Natural killer cell (primary cell): ENCODE data around the gene ADSS1. TPM values are rescaled to one million over a fixed set of nuclear protein-coding genes. Genes with fewer than 3 reads are reported as not detected.

Source experiments
- ATAC-seq, 3 donors: fragments of 150-1000 bp in 2 of 3; fragments of 200-7000 bp in 1 of 3; cut with Tn5 transposase; 1 replicate in 1 of 3; 2 replicates in 2 of 3; pipeline ENCODE4 v1.10.0; 2021; ENCODE audit warnings: mild to moderate bottlenecking in 2 of 3, moderate library complexity in 2 of 3
- DNase-seq, 2 donors: peaks; one replicate each; pipeline versions ENCODE4 v3.0.0 to v3.0.0-alpha.2; 2013 to 2021; ENCODE audit warnings: mixed read lengths in 1 of 2
- H3K27ac ChIP-seq: one replicate; pipeline ENCODE4 v1.5.1; 2013; ENCODE audit warnings: mild to moderate bottlenecking, low read length
- H3K27me3 ChIP-seq: one replicate; pipeline ENCODE4 v1.6.1; 2013; ENCODE audit warnings: low read length; ENCODE audit not compliant: control insufficient read depth, insufficient read depth
- H3K36me3 ChIP-seq: one replicate; pipeline ENCODE4 v1.6.1; 2013; ENCODE audit warnings: low read length; ENCODE audit not compliant: control insufficient read depth, insufficient read depth
- H3K4me1 ChIP-seq: one replicate; pipeline ENCODE4 v1.6.1; 2013; ENCODE audit warnings: low read length; ENCODE audit not compliant: control insufficient read depth, insufficient read depth
- H3K4me3 ChIP-seq: one replicate; pipeline ENCODE4 v1.5.1; 2013; ENCODE audit warnings: low read length
- H3K9me3 ChIP-seq: one replicate; pipeline ENCODE4 v1.6.1; 2013; ENCODE audit warnings: low read length; ENCODE audit not compliant: control insufficient read depth, insufficient read depth
- H3K27ac Mint-ChIP-seq, 2 donors: one replicate each; pipeline ENCODE4 v1.8.0; 2022; ENCODE audit warnings: mild to moderate bottlenecking in 2 of 2, mixed read lengths in 2 of 2, moderate library complexity in 1 of 2
- H3K27me3 Mint-ChIP-seq, 2 donors: one replicate each; pipeline ENCODE4 v1.8.0; 2022; ENCODE audit warnings: low read depth in 2 of 2, mixed read lengths in 2 of 2
- H3K36me3 Mint-ChIP-seq: one replicate; pipeline ENCODE4 v1.8.0; 2022; ENCODE audit warnings: mixed read lengths
- H3K4me1 Mint-ChIP-seq, 2 donors: one replicate each; pipeline ENCODE4 v1.8.0; 2022; ENCODE audit warnings: mixed read lengths in 2 of 2
- H3K4me3 Mint-ChIP-seq: one replicate; pipeline ENCODE4 v1.8.0; 2022; ENCODE audit warnings: mild to moderate bottlenecking, moderate library complexity, mixed read lengths
- H3K9me3 Mint-ChIP-seq, 2 donors: one replicate each; pipeline ENCODE4 v1.8.0; 2022; ENCODE audit warnings: mixed read lengths in 2 of 2
- WGBS: methylation state at CpG from one replicate; pipeline ENCODE4 v1.1.7; 2013; ENCODE audit warnings: missing lambda C conversion rate; ENCODE audit not compliant: insufficient coverage; 5-methylcytosine and 5-hydroxymethylcytosine counted together
- intact Hi-C: fragments of 100-400 bp; cut with micrococcal nuclease; formaldehyde crosslinking; loops from one replicate; pipeline ENCODE4 v1.14.2; 2022
- total RNA-seq, 4 donors: library from RNA; stranded (reverse); fragments of 120-200 nt in 1 of 4; gene quantifications; one replicate each; pipeline versions ENCODE4 v1.2.3 to v1.2.4, GENCODE V29; 2013 to 2022
- TF ChIP-seq, protein P1 (sequence below): fragments of 200-600 bp; IDR thresholded peaks from one replicate; pipeline ENCODE4 v1.8.0; 2022; ENCODE audit warnings: antibody characterized with exemption

Gene ADSS1
- total RNA-seq, 3 donors from 2014 or later (not counting 1 experiment from before 2014, with no cell fraction given) = 2.1 to 2.7 (median 2.5) TPM

- no peaks in the 10 kb centered on the region for H3K27me3 ChIP-seq
- intact Hi-C loops = no loop called here
- H3K27me3 Mint-ChIP-seq = no peaks in the 10 kb centered on the region
- DNase-seq = no peak
- WGBS = 95% methylated on average over 19 of the region's 19 CpGs
- ATAC-seq = no peak
- no peaks in the 10 kb centered on the region for H3K9me3 ChIP-seq
- no peaks in the 10 kb centered on the region for H3K36me3 Mint-ChIP-seq
- no peak overlapping the region for H3K27ac Mint-ChIP-seq
- peaks cover 19 to 42% of the 10 kb centered on the region in 2 donors for H3K4me1 Mint-ChIP-seq
- peaks cover 64% of the 10 kb centered on the region for H3K4me1 ChIP-seq
- H3K9me3 Mint-ChIP-seq = no peaks in the 10 kb centered on the region
- TF ChIP-seq, protein P1, sequence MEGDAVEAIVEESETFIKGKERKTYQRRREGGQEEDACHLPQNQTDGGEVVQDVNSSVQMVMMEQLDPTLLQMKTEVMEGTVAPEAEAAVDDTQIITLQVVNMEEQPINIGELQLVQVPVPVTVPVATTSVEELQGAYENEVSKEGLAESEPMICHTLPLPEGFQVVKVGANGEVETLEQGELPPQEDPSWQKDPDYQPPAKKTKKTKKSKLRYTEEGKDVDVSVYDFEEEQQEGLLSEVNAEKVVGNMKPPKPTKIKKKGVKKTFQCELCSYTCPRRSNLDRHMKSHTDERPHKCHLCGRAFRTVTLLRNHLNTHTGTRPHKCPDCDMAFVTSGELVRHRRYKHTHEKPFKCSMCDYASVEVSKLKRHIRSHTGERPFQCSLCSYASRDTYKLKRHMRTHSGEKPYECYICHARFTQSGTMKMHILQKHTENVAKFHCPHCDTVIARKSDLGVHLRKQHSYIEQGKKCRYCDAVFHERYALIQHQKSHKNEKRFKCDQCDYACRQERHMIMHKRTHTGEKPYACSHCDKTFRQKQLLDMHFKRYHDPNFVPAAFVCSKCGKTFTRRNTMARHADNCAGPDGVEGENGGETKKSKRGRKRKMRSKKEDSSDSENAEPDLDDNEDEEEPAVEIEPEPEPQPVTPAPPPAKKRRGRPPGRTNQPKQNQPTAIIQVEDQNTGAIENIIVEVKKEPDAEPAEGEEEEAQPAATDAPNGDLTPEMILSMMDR = no peak
- no peak overlapping the region for H3K4me3 Mint-ChIP-seq
- no peak overlapping the region for H3K4me3 ChIP-seq
- H3K36me3 ChIP-seq = no peaks in the 10 kb centered on the region
- no peak overlapping the region for H3K27ac ChIP-seq
These were observed 32.3 kb upstream of the ADSS1 start for GRCh38 chr14:104691546-104692260.

DNA sequence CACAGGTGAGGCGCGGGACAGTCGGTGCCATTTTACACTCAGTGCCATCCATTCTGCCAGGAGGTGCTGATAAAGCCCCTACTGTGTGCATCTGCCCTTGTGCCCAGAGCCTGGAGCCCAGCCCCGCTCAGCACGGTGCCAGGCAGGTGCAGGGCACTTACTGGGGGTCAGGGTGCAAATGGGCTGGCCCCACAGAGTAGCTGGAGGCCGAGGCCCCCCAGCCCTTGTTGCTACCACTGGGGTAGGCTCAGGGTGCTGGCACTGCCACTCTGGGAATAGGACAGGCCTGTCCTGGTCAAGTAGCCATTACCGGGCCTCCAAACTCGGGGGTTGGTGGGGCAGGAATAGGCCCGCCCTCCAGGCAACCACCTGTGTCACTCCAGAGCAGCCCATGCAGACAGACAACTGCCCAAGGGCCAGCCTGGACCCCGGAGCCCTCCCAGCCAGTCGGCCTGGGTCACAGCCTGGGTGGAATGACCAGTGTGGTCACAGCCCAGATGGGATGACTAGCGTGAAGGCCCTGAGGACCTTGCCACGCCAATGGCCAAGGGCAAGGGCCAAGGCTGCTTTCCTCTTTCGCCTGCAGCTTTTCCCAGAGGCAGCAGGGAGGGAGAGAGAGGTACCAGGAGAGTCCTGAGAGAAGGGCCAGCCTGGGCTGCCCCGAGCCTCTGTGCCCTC lies 31.6 kb upstream of the ADSS1 start:
- Histone ChIP-seq H3K27me3 (no peaks in the 10 kb centered on the region), H3K4me1 (peaks cover 57% of the 10 kb centered on the region), H3K9me3 (no peaks in the 10 kb centered on the region), H3K27ac (no peak overlapping the region), H3K4me3 (no peak overlapping the region), H3K36me3 (no peaks in the 10 kb centered on the region)
- Mint-ChIP-seq H3K9me3 (no peaks in the 10 kb centered on the region), H3K27me3 (no peaks in the 10 kb centered on the region), H3K4me1 (peaks cover 12 to 37% of the 10 kb centered on the region in 2 donors), H3K36me3 (no peaks in the 10 kb centered on the region), H3K27ac (no peak overlapping the region), H3K4me3 (no peak overlapping the region)
- 94% methylated on average over 15 of the region's 15 CpGs for WGBS
- TF ChIP-seq, protein P1 = no peak
- DNase-seq (no peak), ATAC-seq (no peak)
- intact Hi-C loops = no loop called here

DNA sequence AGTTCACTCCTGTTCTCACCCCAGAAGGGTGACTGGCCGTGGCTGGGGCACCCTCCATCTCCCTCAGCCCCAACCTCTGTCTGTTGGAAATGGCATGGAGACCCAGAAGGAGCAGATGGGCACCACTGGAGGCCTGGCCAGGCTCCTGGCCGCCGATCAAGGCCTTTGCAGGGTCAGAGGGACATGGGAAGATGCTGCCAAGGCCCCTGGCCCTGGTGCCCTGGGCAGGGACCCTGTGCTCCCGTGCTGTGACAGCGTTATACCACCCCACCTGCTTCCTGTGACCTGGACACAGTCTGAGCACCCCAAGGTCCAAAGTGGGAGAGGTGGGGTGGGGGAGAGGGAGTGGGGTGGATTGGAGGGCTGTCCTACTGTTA lies 31.1 kb upstream of the ADSS1 start:
- no peak overlapping the region for H3K27ac ChIP-seq
- H3K27me3 ChIP-seq = no peaks in the 10 kb centered on the region
- no peaks in the 10 kb centered on the region for H3K9me3 Mint-ChIP-seq
- no peaks in the 10 kb centered on the region for H3K27me3 Mint-ChIP-seq
- 96% methylated on average over 5 of the region's 5 CpGs for WGBS
- H3K4me3 Mint-ChIP-seq = no peak overlapping the region
- H3K27ac Mint-ChIP-seq = no peak overlapping the region
- H3K36me3 Mint-ChIP-seq = no peaks in the 10 kb centered on the region
- peaks cover 52% of the 10 kb centered on the region for H3K4me1 ChIP-seq
- DNase-seq = no peak
- TF ChIP-seq, protein P1 = no peak
- no peak overlapping the region for H3K4me3 ChIP-seq
- ATAC-seq = no peak
- H3K4me1 Mint-ChIP-seq = peaks cover 7 to 31% of the 10 kb centered on the region in 2 donors
- no peaks in the 10 kb centered on the region for H3K9me3 ChIP-seq
- H3K36me3 ChIP-seq = no peaks in the 10 kb centered on the region
- intact Hi-C loops = no loop called here
